Adipocyte (in vitro differentiated cells): Measurements from ENCODE around the gene CLASP1.
A peak's percentile ranks its signal among the peaks of the same experiment; 100 is the strongest.
"Not testable (repeated sequence)": the region's sequence is repeated elsewhere in the genome, so short reads cannot be mapped to it uniquely, and the experiment has no call there.

Experiments
- DNase-seq: peaks from one replicate; pipeline ENCODE4 v3.0.0-alpha.2; 2015; ENCODE audit warnings: low read depth
- H3K27me3 ChIP-seq: replicated peaks from 2 replicates; pipeline ENCODE4 v1.7.0; 2013; ENCODE audit warnings: mild to moderate bottlenecking, low read length, moderate library complexity; ENCODE audit not compliant: control insufficient read depth, insufficient read depth
- H3K36me3 ChIP-seq: 2 replicates; pipeline ENCODE4 v1.7.0; 2013; ENCODE audit warnings: low read length, mild to moderate bottlenecking, moderate library complexity; ENCODE audit not compliant: control insufficient read depth, insufficient read depth, severe bottlenecking
- H3K4me1 ChIP-seq: 2 replicates; pipeline ENCODE4 v1.7.0; 2013; ENCODE audit warnings: mild to moderate bottlenecking, low read length, moderate library complexity; ENCODE audit not compliant: control insufficient read depth, insufficient read depth
- H3K4me3 ChIP-seq: 2 replicates; pipeline ENCODE4 v1.7.0; 2013; ENCODE audit warnings: mild to moderate bottlenecking, low read length, moderate library complexity
- H3K9ac ChIP-seq: 2 replicates; pipeline ENCODE4 v1.7.0; 2013; ENCODE audit warnings: mild to moderate bottlenecking, low read length, moderate library complexity
- H3K9me3 ChIP-seq: 2 replicates; pipeline ENCODE4 v1.7.0; 2013; ENCODE audit warnings: mild to moderate bottlenecking, low read length, moderate library complexity; ENCODE audit not compliant: control insufficient read depth

Gene CLASP1

DNA sequence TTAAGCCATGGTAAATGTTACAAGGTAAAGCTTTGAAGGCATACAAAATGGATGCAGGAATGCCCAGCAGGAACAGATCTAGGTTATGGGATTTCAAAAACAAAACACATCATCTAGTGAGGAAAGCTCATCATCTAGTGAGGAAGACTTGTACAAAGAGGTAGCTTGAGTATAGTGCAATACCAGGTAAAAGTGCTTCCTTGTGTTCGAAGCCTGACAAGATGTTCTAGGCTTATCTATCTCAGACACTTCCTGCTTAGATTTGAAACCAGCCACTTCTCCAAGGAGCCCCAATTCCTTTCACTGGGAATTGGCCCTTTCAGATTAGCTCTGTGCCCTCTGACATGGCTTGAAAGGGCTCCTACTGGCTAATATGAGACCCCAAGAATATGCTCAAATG, 73.0 kb downstream of the CLASP1 start:
- no peaks in the 10 kb centered on the region for H3K36me3 ChIP-seq
- peaks cover 36% of the 10 kb centered on the region for H3K4me1 ChIP-seq
- no peak overlapping the region for H3K4me3 ChIP-seq
- no peak for DNase-seq
- H3K9ac ChIP-seq, result no peak overlapping the region
- H3K9me3 ChIP-seq, result no peaks in the 10 kb centered on the region
- no peaks in the 10 kb centered on the region for H3K27me3 ChIP-seq

DNA sequence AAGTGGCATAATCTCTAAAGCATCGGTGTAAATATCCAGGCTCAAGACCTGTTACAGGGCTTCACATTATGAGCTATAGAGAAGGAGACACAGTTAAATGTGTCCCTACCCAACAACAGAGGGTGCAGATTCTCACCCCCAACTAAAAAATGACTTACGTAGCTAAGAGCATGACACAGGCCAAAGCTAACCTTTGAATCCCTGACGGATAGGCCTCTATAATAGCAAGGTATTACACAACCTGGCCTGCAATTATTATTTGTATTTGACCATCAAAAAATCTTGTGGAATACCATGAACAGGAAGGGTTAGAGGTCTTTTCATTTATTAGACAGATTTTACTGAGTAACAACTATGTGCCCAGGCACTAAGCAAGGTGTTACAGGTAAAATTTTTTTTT, 73.5 kb downstream of the CLASP1 start:
- Histone ChIP-seq H3K9me3 (no peaks in the 10 kb centered on the region), H3K9ac (no peak overlapping the region), H3K36me3 (no peaks in the 10 kb centered on the region), H3K4me1 (peaks cover 34% of the 10 kb centered on the region), H3K27me3 (no peaks in the 10 kb centered on the region), H3K4me3 (no peak overlapping the region)
- no peak for DNase-seq

DNA sequence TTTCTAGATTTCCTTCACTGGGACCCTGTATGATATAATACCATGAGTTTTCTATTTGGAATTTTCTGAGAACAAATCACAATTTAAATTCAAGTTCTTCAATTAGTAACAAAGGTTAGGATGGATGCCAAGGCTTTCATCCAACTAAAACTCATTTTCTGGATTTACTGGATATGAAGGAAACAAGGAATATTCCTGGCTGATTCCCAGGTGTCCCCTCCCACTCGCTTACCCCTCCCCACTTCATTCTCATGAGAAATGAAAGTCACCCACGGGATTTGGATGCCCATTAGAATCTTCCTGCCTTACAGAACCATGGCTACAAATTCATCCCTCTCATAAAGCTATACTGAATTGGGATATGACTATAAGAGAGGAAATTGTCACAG, 78.6 kb downstream of the CLASP1 start:
- no peak overlapping the region for H3K9ac ChIP-seq
- no peaks in the 10 kb centered on the region for H3K9me3 ChIP-seq
- H3K27me3 ChIP-seq, result no peaks in the 10 kb centered on the region
- H3K4me1 ChIP-seq, result peaks cover 32% of the 10 kb centered on the region
- no peak overlapping the region for H3K4me3 ChIP-seq
- DNase-seq, result no peak
- no peaks in the 10 kb centered on the region for H3K36me3 ChIP-seq

GRCh38 chr2:121570036-121570666, 79.1 kb downstream of the CLASP1 start:
- Histone ChIP-seq H3K27me3 (no peaks in the 10 kb centered on the region), H3K4me1 (peaks cover 37% of the 10 kb centered on the region), H3K36me3 (no peaks in the 10 kb centered on the region), H3K9ac (no peak overlapping the region), H3K4me3 (no peak overlapping the region), H3K9me3 (no peaks in the 10 kb centered on the region)
- DNase-seq, result no peak

DNA sequence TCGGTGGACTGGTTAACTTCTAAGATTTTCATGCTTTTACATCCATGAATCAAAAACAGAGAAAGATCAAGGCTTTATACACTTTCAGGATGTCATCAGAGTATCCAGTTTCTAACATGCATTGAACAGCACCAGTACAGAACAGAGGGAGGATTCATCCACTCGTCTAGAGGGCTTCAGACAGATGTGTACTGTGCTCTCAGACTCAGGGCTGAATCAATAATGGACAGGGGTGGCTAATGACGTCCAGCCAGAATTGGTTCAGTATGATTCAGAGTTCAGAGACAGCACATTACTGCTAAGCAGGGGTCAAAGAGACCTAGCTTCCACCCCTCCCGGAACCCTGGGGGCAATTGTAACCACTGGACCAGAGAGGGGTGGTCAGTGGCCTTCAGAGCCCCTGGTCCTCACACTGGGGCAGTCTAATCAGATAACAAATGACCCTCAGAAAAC, 81.3 kb downstream of the CLASP1 start:
- H3K9ac ChIP-seq, result no peak overlapping the region
- no peak overlapping the region for H3K4me3 ChIP-seq
- no peaks in the 10 kb centered on the region for H3K36me3 ChIP-seq
- DNase-seq, result no peak
- no peaks in the 10 kb centered on the region for H3K27me3 ChIP-seq
- no peaks in the 10 kb centered on the region for H3K9me3 ChIP-seq
- peaks cover 34% of the 10 kb centered on the region for H3K4me1 ChIP-seq

DNA sequence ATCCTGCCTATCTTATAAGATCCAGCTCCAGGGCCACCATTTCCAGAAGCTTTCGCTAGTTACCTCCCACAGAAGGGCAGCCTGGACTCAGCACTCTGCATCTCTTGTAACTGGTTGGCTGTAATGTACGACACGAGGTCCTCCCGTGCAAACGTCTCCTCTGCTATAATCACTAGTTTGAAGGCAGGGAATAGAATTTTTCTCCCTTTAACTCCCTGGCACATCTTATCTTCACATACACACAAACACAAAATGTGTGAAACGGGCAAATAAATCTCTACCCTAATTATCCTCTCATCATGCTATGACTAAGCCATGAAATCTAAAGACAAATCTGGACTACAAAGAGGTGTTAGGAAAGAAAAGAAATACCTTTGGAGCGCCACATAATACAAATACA, 81.8 kb downstream of the CLASP1 start:
- no peak for DNase-seq
- H3K9me3 ChIP-seq, result no peaks in the 10 kb centered on the region
- no peaks in the 10 kb centered on the region for H3K36me3 ChIP-seq
- H3K9ac ChIP-seq, result no peak overlapping the region
- peaks cover 34% of the 10 kb centered on the region for H3K4me1 ChIP-seq
- H3K27me3 ChIP-seq, result no peaks in the 10 kb centered on the region
- no peak overlapping the region for H3K4me3 ChIP-seq

GRCh38 chr2:121565389-121566250, 83.6 kb downstream of the CLASP1 start:
- no peak overlapping the region for H3K4me3 ChIP-seq
- peaks cover 40% of the 10 kb centered on the region for H3K4me1 ChIP-seq
- H3K36me3 ChIP-seq, result no peaks in the 10 kb centered on the region
- DNase-seq, result peak; percentile 25
- no peaks in the 10 kb centered on the region for H3K9me3 ChIP-seq
- H3K9ac ChIP-seq, result no peak overlapping the region
- no peaks in the 10 kb centered on the region for H3K27me3 ChIP-seq

DNA sequence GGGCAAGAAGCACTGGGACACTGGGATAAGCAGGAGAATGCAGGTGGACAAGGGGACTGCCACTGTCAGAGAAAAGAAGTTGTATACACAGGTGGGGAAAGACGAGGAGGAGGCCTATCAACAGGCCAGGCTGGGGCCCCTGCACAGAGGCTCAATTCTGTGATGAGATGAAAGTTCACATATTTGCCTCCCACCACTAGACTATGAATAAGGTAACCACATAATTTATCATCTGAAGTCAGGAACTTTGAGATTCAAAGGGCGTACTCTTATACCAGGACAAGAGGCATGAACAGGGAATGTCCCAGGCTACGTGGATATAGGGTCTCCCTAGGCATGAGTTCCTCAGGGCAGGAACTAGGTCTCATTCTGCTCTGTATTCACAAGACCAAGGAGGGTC, 84.4 kb downstream of the CLASP1 start:
- H3K36me3 ChIP-seq, result no peaks in the 10 kb centered on the region
- H3K4me1 ChIP-seq, result peaks cover 36% of the 10 kb centered on the region
- H3K9ac ChIP-seq, result no peak overlapping the region
- H3K27me3 ChIP-seq, result no peaks in the 10 kb centered on the region
- H3K4me3 ChIP-seq, result no peak overlapping the region
- H3K9me3 ChIP-seq, result no peaks in the 10 kb centered on the region
- DNase-seq, result no peak

- H3K4me3 ChIP-seq, H3K36me3 ChIP-seq, H3K27me3 ChIP-seq, H3K9ac ChIP-seq, DNase-seq, H3K9me3 ChIP-seq: not testable (repeated sequence)
- peaks cover 36% of the 10 kb centered on the region for H3K4me1 ChIP-seq
These were observed 85.5 kb downstream of the CLASP1 start for GRCh38 chr2:121563754-121564153.

DNA sequence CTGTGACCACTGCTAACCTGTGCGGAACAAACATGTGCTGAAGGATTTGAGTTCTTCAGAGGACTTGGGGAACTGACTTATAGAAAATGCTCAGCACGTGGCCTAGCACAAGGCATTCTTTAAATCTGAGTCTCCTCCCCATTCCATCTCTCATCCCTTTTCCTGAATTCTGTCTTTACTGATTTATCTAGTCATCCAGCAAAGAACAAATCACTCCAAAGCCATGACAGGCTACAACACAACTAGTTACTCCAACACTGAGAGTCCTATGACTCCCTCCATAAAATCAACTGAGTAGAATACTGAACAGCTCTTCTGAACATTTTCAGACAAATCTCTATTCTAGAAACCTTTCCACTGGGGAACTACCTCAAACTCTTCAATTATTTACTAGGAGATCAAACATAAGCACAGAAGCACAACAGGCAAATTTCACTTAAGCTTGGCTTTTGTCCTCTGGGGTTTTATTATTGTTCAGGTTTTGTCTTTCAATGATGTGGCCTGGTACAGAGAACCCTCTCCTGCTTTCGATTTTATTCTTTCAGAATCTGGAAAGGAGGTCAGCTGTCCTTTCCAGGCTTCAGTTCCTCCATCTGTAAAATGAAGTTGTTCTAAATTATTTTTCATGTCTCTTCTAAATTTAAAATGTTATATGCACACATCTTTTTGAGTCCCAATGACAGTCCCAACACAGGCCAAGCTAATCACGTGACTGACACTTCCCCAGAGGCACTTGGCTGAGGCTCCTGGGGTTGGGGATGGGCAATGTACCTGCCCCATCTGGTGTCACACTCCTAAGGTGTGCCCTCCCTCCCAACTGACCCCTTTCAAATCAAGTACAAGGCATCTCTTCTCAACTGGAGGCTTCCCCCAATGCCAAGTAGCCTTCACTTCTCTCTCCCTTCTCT, 86.7 kb downstream of the CLASP1 start:
- Histone ChIP-seq H3K36me3 (no peaks in the 10 kb centered on the region), H3K9ac (no peak overlapping the region), H3K4me1 (peaks cover 36% of the 10 kb centered on the region), H3K27me3 (no peaks in the 10 kb centered on the region), H3K4me3 (no peak overlapping the region), H3K9me3 (no peaks in the 10 kb centered on the region)
- no peak for DNase-seq
